Measurements from ENCODE around the gene NEURL3. TPM values are rescaled to one million over a fixed set of nuclear protein-coding genes. Genes with fewer than 3 reads are reported as not detected.

The NEURL3 gene
- total RNA-seq, 3 donors from 2014 or later, result 2.1 to 5.2 (median 2.3) TPM

DNA sequence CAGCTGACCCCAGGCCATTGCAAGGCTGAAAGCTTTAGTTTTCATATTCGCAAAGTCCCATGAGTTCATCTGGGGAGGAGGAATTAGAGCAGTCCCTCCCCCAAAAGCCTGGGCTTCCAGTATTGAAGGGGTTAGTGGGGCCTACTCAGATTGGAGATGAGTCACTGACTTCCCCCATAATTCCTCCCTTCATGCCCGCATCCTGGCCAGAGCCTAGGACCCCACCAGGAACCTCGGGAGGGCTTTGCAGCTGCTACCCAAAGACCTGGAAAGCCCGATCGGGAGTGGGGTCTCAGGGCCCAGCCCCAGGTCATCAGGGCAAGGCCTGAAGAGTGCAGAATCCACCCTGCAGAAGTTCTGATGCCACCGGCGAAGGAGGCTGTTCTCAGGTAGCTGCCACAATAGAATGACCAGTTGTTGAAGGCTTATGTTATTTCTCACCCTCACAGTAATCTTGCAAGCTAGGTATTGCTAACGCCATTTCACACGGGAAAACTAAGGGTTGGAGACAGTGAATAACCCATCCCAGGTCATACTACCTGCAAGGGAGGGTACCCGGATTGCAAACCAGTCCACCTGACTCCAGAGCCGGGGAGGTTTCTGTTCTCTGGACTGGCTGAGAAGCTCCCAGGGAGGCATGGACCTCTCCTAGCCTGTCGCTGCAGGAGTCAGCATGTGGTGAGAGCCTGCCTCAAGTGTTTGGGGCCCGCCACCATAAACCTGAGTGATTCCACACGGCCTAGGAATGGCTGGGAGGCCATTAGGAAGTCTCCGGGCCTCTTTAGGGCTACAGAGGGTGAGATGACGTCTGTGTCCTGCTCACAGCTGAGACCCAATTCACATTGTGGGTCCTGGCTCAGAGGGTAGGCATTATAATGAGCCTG, 25.6 kb upstream of the NEURL3 start:
- DNase-seq, result peak in 2 of 3 donors; percentile 30 to 46
- H3K36me3 ChIP-seq (ENCODE audit: low read depth), result no peaks in the 10 kb centered on the region
- peaks cover 35% of the 10 kb centered on the region for H3K4me1 ChIP-seq (ENCODE audit: low read depth)

DNA sequence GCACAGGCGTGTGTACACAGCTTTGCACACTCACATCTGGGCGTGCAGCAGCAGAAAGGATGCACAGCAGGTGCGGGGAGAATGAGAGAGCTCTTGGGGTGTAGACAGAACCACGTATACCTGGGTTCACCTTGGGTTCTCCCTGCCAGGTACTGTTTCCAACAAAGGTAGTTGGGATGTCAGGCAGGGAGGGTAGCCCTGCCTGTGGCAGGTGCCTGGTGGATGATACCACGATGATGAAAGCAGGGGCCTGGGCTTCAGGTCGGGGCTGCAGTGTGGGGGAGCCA, 24.9 kb upstream of the NEURL3 start:
- TF ChIP-seq CTCF (IDR thresholded peaks at IDR 0.05), result no peak
- H3K36me3 ChIP-seq (ENCODE audit: low read depth), result no peaks in the 10 kb centered on the region
- H3K4me1 ChIP-seq (ENCODE audit: low read depth), result peaks cover 32% of the 10 kb centered on the region
- ATAC-seq (no peak), DNase-seq (peak in 1 of 3 donors; percentile 32)
- H3K9me3 ChIP-seq, result no peaks in the 10 kb centered on the region
- H3K4me3 ChIP-seq, result no peak overlapping the region
- intact Hi-C loops (cut with DNase I, micrococcal nuclease), result no loop called here

More for the DNA sequence above, 25.6 kb upstream of the NEURL3 start:
- no peaks in the 10 kb centered on the region for H3K9me3 ChIP-seq
- intact Hi-C loops (cut with DNase I, micrococcal nuclease), result no loop called here
- no peak for TF ChIP-seq CTCF (IDR thresholded peaks at IDR 0.05)
- no peak for ATAC-seq
- no peak overlapping the region for H3K4me3 ChIP-seq

DNA sequence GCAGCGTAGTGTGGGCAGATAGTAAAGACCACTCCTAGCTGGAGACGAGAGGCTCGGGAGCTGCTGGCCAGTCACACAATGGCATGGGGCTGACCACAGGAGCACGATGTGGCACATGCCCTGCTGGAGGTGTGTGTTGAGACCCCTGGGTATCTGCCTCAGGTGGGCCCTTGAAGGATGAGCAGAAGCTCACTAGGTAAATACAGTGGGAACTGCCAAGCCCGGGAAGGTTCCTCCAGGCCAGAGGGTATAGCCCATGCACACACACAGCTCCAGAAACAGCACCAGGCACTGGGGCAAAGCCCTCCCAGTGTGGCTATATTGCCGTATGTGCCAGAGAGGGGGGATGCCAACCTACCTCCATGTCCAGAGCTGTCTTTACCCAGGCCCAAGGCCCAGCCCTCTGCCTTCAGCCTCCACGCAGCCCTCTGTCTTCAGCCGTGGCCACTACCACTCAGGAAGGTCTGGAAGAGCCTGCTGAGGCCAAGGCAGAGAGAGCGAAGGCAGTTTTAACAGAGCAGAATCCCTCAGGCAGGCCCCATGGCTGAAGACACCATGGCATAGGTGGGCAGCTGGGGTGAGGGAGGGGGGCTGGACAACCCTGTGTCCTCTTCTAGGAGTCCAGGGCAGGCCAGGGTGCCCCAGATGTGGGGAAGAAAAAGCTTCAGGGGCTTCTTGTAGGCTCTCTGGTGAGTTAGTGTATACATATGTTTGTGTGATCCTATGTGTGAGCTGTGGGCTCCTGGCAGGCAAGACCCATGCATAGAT, 24.4 kb upstream of the NEURL3 start:
- H3K4me3 ChIP-seq, result no peak overlapping the region
- ATAC-seq (no peak), DNase-seq (peak in 1 of 3 donors; percentile 43)
- intact Hi-C loops (cut with DNase I, micrococcal nuclease), result no loop called here
- H3K36me3 ChIP-seq (ENCODE audit: low read depth), result no peaks in the 10 kb centered on the region
- H3K9me3 ChIP-seq, result no peaks in the 10 kb centered on the region
- TF ChIP-seq CTCF (IDR thresholded peaks at IDR 0.05), result no peak
- peaks cover 31% of the 10 kb centered on the region for H3K4me1 ChIP-seq (ENCODE audit: low read depth)

- intact Hi-C loops (cut with DNase I, micrococcal nuclease), result no loop called here
- Histone ChIP-seq H3K4me3 (no peak overlapping the region), H3K4me1 (ENCODE audit: low read depth) (peaks cover 23% of the 10 kb centered on the region), H3K9me3 (no peaks in the 10 kb centered on the region), H3K36me3 (ENCODE audit: low read depth) (no peaks in the 10 kb centered on the region)
- no peak for TF ChIP-seq CTCF (IDR thresholded peaks at IDR 0.05)
- DNase-seq (peak in 1 of 3 donors; percentile 52), ATAC-seq (no peak)
Observed at GRCh38 chr2:96528700-96529375, 23.7 kb upstream of the NEURL3 start.

DNA sequence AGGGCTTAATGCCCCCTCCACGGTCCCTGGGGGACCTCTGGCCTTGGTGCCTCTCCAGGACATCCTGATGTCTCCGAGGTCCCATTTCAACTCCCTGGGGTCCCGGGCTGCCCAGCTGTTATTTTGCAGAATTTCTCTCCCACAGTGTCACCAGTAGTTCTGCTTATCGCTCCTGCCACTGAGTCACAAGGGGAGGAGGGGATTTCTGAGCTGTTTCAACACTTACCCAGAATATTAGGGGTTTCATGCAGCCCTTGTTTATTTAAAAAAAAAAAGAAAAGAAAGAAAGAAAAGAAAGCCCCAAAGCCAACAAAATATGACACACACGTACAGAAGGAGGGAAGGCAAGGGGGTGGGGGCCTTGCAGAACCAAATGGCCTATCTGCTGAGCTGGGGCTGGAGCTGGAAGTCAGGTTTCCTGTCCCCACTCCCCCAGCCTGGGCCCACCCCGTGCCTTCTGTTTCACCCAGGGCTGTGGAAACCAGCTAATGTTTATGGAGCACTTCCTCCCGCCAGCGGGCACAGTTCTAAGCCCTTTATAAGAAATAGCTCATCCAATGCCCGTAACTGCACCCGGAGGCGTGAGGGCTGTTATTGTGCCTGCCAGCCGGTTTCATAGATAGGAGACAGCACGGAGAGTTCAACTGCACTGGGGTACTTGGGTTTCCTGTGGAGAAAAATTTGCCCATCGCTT, 23.0 kb upstream of the NEURL3 start:
- H3K4me3 ChIP-seq, result no peak overlapping the region
- DNase-seq (peak; percentile 40 to 69 (median 46)), ATAC-seq (peak; percentile 14)
- H3K4me1 ChIP-seq (ENCODE audit: low read depth), result peaks cover 18% of the 10 kb centered on the region
- TF ChIP-seq CTCF (IDR thresholded peaks at IDR 0.05), result no peak
- intact Hi-C loops (cut with DNase I, micrococcal nuclease), result no loop called here
- H3K9me3 ChIP-seq, result no peaks in the 10 kb centered on the region
- no peaks in the 10 kb centered on the region for H3K36me3 ChIP-seq (ENCODE audit: low read depth)
